Fibroblast of the aortic adventitia (primary cell): Measurements from ENCODE around the gene MRC1. TPM values are rescaled to one million over a fixed set of nuclear protein-coding genes. Genes with fewer than 3 reads are reported as not detected.

Experiments used
- DNase-seq: peaks from one replicate; pipeline ENCODE4 v3.0.0-alpha.2; 2010; ENCODE audit warnings: low read depth
- H3K4me3 ChIP-seq: 2 replicates; pipeline ENCODE4 v1.5.1; 2011; ENCODE audit warnings: low read depth, mild to moderate bottlenecking, control low read depth, low read length, moderate library complexity
- CTCF ChIP-seq: IDR thresholded peaks from 2 replicates; pipeline ENCODE4 v1.5.1; 2011; ENCODE audit warnings: mild to moderate bottlenecking, low read length, control low read depth, inconsistent platforms; ENCODE audit not compliant: insufficient read depth
- total RNA-seq: library from RNA; depleted of rRNA; stranded (reverse); fragments of >200 nt; gene quantifications from 2 replicates; pipeline ENCODE4 v1.2.3, GENCODE V29; 2012; ENCODE audit warnings: low replicate concordance

Gene MRC1
- total RNA-seq, 1 donor, result 0.09 TPM

DNA sequence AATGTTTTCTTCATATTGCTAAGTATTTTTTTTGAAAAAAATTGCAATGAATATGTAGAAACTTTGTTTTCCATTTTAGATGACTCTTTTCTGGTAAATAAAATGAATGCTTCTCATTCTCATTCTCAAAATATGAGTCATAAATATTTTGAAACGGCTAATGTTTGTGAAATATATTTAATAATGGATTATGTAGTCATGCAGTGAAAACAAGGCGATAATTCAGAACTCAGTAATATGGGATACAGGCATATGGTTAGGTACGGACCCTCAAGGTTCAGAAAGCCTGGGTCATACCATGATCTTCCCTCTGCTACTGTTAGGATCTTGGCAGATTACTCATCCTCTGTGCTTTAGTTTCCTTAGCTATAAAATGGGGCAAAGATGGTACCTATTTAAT lies 96.3 kb downstream of the MRC1 start:
- peak; percentile 7 for DNase-seq
- no peak for TF ChIP-seq CTCF
- no peak overlapping the region for H3K4me3 ChIP-seq

DNA sequence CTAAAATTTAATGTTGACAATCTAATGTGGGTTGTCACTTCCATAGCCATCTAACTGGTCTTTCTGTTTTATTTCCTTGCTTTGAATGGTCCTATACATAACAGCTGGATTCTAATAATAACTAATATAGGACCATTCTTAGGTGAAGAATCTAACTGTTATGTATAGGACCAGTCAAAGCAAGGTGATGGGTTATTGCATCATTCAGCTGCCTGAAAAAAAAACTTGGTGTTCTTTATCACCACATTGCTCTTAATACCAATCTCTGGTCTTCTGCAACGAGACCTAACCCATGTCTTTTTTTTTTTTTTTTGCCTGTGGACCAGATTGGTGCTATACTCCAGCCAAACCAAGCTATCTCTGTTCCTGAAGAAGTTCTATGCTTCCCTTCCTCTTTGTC lies 96.9 kb downstream of the MRC1 start:
- no peak for DNase-seq
- TF ChIP-seq CTCF, result no peak
- no peak overlapping the region for H3K4me3 ChIP-seq

DNA sequence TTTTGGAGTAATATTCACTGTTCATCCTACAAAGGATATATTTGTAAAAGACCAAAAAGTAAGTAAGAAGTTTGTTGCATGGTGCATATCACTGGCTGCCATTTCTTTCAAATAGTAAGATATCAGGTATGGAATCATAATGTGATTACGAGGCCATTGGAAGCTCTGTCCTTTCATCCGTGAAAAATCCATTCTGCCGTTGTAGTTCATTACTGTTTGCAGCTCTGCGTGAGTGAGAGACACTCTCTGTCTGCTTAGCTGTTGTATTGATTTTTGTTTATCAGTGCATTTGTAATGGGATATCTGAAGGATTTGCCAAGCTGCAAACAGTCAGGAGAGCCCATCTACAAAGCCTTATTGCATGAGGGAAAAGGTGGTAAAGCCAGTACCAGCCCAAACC lies 98.5 kb downstream of the MRC1 start:
- no peak for DNase-seq
- TF ChIP-seq CTCF, result no peak
- no peak overlapping the region for H3K4me3 ChIP-seq

GRCh38 chr10:17910125-17910789 lies 101.1 kb downstream of the MRC1 start:
- H3K4me3 ChIP-seq, result no peak overlapping the region
- TF ChIP-seq CTCF, result peak; percentile 67
- DNase-seq, result peak; percentile 79

DNA sequence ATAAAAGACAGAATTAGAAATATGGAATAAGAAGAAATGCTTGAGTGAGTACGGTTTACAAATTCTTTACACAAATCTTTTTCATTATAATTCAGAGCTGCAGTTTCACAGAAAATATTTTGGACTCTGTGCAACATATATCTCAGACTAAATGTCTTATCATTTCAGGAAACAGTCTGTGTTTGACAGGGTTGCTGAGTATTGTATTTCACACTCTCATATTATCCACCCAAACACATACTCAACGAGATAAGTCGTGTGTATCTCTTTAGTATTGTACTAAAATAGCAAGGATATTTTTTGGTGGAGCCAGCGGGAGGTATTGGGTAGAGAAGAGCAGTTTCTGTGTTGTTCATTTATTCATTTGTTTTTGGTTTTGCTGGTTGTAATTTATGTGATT lies 103.6 kb downstream of the MRC1 start:
- no peak for TF ChIP-seq CTCF
- peak; percentile 57 for DNase-seq
- H3K4me3 ChIP-seq, result no peak overlapping the region

GRCh38 chr10:17913604-17914003 lies 104.5 kb downstream of the MRC1 start:
- DNase-seq, result no peak
- H3K4me3 ChIP-seq, result no peak overlapping the region
- no peak for TF ChIP-seq CTCF
